ENCODE measurements around the gene PTPN3.

Gene PTPN3

DNA sequence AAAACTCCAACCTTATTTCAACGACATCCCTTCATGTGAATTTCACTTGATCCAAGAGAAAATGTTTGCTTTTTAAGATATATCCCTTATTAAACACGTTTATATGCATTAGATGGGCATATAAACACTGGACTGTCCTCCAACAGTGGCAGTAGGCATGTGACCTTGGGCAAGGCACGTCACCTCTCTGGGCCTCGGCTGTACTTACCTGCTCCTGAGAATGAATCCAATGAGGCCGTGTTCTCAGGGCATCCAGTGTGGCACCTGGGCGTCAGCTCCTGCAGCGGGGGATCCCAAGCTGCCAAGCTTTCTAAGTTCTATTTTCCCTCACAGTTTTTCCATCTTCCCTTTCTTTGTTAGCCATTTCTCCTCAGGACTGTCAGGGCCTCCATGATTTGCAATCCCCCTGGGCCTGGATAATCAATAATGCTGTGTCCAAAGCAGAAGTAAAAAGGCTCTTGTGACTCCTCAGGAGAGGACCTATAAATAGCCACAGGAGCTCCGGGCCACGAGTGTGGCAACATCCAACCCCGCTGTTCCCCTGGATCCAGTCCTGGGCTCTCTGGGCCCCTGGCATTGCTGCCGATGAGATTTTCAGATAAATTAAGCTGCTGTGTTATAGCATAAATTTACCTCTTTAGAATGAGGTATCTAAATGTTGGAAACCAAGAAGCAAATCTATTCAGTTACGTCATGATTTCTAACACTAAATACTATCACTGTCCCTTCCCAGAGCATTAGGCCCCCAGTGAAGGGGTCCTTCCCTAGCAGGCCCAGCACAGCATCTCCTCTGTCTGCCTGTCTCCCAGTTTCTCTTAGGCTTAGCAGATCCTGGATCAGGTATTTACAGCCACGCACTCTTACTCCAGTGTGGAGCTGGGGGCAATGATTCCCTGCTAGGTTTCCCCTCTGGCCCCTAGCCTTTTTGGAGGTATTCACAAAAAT, 76.8 kb downstream of the PTPN3 start:
- no peak for DNase-seq

DNA sequence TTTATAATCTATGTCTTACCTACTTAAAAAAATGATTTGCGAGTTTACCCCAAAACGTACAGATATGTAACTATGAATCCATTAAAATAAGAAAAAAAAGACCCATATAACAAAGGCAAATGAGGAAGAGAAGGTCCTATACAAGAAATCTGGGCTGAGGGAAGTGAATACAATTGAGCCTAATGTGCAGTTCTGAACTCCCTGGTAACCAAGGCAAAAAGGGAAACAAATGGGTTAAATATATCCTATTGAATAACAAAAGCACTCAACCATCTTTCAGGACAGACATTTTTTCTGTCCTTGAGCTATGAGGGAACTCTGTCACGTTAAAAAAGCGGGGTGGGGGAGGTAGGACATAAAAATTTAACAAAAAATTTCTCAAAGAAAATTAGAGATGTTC, 78.6 kb downstream of the PTPN3 start:
- DNase-seq: no peak

DNA sequence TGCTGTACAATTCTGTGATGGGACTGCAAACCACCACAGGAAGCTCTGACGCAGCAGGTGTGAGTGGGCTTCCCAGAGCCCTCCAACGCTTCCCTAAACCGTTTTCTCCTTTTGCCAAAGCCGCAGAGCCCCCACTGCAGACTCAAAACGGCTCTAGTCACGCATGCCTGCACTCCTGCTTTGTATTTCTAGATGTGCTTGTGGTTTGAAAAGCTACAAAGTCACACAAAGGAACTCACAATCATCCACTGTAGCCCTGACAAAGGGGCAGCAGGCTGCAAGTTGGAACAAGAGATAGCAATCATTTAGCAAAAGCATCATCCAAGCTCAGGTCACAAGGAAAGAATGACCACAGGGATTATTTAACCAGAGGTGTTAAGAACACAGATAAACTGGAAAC, 79.3 kb downstream of the PTPN3 start:
- no peak for DNase-seq

DNA sequence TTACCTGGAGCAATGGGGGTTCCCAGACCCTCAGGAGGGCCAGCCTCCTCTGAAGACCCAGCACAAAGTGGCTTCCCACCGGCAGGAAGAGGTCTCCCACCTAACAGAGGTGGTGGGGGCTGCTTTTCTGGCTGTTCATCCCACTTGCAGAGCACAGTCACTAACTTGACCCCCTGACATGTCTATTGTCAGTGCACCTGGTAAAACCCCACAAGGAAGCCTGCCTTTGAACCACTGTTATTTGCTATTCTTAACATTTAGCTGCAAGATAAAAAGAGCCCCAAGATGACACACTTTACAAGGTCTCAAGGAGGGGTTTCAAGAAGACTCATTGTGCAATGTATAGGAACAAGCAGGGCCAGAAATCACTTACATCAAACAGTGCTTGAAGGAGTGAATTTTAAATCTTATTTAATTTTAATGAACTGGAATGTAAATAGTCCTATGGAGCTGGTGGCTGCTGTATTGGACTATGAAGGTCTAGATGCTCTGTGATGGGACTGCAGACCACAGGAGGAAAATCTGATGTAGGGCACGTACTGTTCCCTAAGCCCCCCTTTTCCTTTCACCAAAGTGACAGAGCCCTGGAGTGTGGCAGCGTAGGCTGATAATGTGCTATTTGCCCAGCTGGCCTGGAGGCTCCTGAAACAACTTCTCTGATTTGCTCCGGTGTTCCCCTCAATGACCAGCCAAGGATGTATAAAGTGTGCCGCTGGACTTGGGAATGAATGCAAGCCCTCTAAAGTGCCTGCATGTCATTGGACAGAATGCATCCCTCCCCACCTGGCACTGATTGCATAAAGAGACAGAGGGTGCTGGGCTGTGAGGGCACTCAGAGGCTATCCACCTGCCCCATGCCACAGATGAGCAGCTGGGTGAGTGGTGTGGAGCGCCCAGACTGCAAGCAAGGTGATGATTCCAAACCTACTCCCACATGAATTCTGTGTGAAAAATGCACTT, 80.2 kb downstream of the PTPN3 start:
- no peak for DNase-seq

DNA sequence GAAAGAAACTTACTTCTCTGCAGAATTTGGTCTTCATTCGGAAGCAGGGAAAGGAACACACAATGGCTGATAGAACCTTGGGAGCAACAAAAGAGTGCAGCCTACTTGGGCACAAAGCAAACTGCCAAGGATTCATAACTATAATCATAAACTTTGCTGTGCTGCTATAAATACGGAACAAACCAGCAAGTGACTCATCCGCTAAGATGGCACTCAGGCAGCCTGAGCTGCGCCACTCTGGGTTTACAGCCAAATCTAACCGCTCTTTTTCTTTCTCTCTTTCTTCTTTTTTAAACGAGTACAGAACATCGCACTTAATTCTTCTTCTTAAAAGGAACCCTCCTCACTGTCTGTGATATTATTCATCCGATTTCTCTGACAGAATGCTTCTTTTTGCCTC, 81.1 kb downstream of the PTPN3 start:
- no peak for DNase-seq

DNA sequence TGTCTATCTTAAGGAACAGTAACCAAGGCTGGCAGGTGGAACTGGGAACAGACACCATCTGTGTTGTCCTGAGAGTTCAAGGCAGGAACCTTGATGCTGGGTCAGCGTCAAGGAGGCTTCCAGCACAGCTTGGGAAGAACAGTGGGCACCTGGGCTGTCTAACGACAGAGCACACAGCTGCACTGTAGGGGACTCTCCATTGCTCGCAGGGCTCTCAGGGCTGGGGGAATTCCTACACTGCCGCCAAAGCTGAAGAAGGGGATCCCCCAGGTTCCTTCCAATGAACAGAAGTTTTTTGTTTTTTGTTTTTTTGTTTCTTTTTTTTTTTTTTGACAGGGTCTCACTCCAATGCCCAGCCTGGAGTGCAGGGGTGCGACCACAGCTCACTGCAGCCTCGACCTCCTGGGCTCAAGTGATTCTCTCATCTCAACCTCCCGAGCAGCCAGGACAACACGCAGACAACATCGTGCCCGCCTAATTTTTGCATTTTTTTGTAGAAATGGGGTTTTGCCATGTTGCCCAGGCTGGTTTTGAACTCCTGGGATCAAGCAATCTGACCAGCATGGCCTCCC, 81.9 kb downstream of the PTPN3 start:
- no peak for DNase-seq

GRCh38 chr9:109414125-109414785, 83.9 kb downstream of the PTPN3 start:
- DNase-seq: no peak

- peak; percentile 38 for DNase-seq
These were observed 86.2 kb downstream of the PTPN3 start for GRCh38 chr9:109411798-109412352.

- DNase-seq: no peak
These were observed 86.9 kb downstream of the PTPN3 start for GRCh38 chr9:109411069-109411761.

- no peak for DNase-seq
These were observed 88.2 kb downstream of the PTPN3 start for GRCh38 chr9:109409773-109410397.

DNA sequence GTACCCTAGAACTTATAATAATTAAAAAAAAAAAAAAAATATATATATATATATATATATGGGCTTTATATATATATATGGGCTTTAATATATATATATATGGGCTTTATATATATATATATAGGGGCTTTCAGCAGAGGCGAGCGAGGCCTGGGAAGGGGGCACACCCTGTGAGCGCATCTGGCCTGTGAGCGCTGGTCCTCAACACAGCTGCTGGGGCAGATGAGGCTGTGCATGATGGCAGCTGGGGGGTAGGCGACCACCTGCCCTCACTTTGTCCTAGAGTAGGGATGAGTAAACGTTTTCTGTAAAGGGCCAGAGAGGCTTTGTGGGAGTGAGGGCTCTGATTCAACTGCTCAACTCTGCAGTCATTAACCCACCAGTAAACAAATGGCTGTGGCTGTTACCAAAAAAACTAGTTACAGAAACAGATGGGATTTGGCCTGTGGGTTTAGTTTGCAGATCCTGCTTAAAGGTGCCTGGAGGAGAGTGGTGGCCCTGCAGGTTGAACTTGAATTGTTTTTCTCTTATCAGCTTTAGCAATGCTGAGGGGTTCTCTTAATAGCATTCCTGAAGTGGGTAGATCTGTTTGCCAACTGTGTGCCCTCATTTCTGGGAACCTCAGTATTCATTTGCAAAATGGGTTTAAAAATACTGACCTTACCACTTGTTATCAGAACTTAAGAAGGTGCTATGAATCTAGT, 89.2 kb downstream of the PTPN3 start:
- DNase-seq: no peak

- DNase-seq: no peak
These were observed 94.3 kb downstream of the PTPN3 start for GRCh38 chr9:109403766-109404320.

DNA sequence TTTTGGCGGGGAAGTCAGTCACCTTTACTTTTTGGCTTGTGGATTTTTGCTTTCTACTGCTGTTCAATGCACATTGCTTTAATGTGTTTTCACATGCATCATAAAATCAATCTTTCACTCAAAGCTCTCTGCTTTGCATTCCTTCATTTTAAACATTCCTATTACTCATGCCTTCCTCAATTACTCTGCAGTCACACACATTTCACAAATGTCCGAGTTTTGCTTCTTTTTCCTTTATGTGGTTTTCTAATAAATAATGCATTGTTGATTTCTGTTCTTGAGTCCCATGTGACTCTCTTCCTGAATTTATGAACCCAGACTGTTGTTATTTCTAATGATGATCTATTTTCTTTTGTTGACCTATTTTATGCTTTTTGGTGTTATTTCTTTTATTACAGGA, 95.0 kb downstream of the PTPN3 start:
- peak; percentile 45 for DNase-seq

DNA sequence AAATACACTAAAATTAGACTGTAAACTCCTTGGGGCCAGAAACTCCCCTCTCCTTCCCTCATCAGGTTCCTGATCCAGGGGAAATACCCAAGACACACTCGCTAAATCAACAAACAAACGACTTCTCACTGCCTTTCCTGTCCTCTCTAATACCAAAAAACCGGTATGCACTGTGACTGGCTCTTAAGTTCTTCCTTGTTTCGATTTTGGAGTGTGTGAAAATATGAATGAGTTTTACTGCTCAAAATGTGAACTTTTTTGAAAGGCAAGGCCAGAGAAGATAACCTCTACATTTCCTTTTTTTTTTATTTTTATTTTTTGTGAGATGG, 96.2 kb downstream of the PTPN3 start:
- DNase-seq: no peak

DNA sequence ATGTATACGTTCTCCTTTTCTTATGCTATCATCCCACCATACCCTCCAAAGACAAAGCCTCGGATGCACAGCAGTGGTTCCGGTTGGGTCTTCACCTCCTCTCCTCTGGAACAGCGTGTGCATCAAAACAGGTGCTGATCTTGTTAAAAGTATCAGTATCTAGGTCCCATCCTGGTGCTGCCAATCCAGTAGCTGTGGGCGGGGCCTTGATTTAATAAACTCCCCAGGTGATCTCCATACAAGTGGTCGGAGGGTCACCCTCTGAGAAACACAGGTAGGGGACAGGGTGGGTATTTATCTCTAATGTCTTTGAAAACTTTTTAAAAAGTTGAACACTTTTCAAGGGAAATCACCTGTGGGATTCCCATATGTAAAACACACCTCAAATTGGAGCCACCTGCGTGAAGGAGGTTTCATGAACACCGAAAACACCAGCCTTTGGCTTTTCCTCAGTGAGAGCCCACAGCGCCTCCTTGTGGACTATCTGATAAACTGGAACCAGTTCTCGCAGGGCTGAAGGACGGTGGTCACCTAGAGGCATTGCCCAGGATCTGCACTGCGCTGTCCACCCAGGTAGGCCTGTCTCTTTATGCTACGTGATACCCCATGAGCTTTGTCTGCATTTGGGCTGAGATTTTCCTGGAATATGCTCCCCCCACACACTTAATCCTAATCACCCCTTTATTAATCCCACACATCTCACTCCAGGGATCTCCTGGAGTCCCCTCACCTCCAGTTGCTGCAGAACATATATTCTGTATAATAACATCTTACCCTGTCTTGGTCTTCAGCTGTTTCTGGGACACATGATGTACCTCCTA, 96.7 kb downstream of the PTPN3 start:
- peak; percentile 23 for DNase-seq

- no peak for DNase-seq
These were observed 98.8 kb downstream of the PTPN3 start for GRCh38 chr9:109399258-109399767.

- DNase-seq: no peak
These were observed 106.9 kb downstream of the PTPN3 start for GRCh38 chr9:109391176-109391575.

- DNase-seq: no peak
These were observed 110.3 kb downstream of the PTPN3 start for GRCh38 chr9:109387856-109388255.

DNA sequence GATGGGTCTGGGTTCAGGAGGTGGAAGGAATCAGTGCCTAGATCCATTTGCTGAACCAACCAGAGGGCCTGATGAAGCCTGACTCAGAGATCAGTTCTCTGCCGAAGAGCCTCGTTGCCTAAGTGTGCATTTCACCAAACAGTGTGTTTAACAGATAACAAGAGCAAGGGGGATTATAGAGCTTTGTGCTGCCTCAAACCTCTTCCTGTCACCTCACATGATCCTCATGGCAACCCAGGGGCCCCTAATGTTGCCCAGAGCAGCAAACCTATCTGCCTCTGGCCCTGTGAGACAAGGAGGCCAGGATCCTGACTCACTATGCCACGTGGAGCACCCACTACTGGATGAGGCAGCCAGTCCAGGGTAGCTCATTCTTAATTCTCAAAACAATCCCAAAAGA, 110.9 kb downstream of the PTPN3 start:
- DNase-seq: no peak

All from fibroblast of skin of abdomen (primary cell).